Activated T-cell treated with anti-CD3 and anti-CD28 coated beads, Interleukin-2, amount 50 U/mL, for 24 hours (primary cell): Measurements from ENCODE around the gene MPO.
A peak's percentile ranks its signal among the peaks of the same experiment; 100 is the strongest.

Experiments
- DNase-seq: peaks from one replicate; pipeline ENCODE4 v3.0.0-alpha.2; 2020
- H3K27ac Mint-ChIP-seq: 2 replicates; pipeline ENCODE4 v1.8.0; 2020; ENCODE audit warnings: mild to moderate bottlenecking, mixed read lengths
- H3K27me3 Mint-ChIP-seq: 2 replicates; pipeline ENCODE4 v1.8.0; 2020; ENCODE audit warnings: mixed read lengths
- H3K36me3 Mint-ChIP-seq: 2 replicates; pipeline ENCODE4 v1.8.0; 2020; ENCODE audit warnings: low read depth, mixed read lengths
- H3K4me1 Mint-ChIP-seq: 2 replicates; pipeline ENCODE4 v1.8.0; 2020; ENCODE audit warnings: low read depth, mixed read lengths
- H3K4me3 Mint-ChIP-seq: 2 replicates; pipeline ENCODE4 v1.8.0; 2020; ENCODE audit warnings: mild to moderate bottlenecking, moderate library complexity, mixed read lengths
- H3K9me3 Mint-ChIP-seq: 2 replicates; pipeline ENCODE4 v1.8.0; 2020; ENCODE audit warnings: mixed read lengths

Gene MPO

DNA sequence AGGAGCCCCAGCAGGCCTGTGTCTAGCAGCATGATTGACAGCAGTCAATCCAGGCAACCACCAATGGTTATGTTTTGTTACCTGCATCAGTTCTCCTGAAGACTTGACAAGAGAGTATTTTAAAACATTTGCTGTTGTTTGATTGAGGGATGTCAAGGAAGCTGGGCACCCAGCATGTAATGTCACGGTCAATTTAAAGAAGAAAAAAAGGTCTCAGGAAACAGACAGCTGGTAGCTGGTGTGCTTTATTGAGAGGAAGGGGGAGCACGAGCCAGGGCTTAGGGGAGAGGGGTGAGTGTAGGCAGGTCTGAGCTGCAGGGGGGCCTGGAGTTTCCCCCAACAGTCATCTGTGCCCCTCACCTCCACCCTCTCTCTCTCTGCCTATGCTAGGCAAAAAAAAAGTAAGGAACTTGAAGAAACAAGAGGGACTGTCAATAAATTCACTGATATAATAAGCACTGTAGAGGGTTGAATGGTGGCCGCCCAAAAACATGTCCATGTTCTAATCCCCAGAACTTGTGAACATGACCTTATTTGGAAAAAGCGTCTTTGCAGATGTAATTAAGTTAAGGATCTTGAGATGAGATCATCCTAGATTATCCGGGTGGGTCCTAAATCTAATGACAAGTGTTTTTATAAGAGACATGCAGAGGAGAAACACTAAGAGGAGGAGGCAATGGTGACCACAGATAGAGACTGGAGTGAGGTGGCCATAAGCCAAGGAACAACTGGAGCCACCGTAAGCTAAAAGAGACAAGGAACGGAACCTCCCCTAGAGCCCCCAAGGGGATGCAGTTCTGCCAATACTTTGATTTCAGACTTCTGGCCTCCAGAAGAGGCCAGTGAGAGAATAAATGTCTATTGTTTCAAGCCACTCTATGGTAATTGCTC lies 33.3 kb upstream of the MPO start:
- no peak for DNase-seq
- Mint-ChIP-seq H3K36me3 (peaks cover 47% of the 10 kb centered on the region), H3K4me3 (no peak overlapping the region), H3K4me1 (peaks cover 20% of the 10 kb centered on the region), H3K27ac (peak overlapping the region; percentile 75), H3K27me3 (no peaks in the 10 kb centered on the region), H3K9me3 (no peaks in the 10 kb centered on the region)

DNA sequence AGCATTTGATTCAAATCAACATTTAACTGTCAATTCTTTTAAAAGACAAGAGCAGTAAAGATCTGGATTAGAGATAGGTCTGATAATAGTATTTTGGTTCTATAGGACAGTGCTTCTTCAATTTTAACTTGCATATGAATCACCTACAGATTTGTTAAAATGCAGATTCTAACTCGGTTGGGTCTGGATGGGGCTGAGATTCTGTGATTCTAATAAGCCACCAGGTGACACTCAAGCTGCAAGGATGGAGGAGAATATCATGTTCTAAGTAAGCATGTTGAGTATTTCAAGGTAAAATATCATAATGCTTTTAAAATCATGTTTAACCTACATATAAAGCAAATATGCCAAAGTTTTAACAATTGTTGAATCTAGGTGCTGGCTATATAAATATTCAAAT lies 32.1 kb upstream of the MPO start:
- Mint-ChIP-seq H3K27ac (peak overlapping the region; percentile 35), H3K36me3 (peaks cover 45% of the 10 kb centered on the region), H3K9me3 (no peaks in the 10 kb centered on the region), H3K4me1 (peaks cover 8% of the 10 kb centered on the region), H3K27me3 (no peaks in the 10 kb centered on the region), H3K4me3 (no peak overlapping the region)
- no peak for DNase-seq

DNA sequence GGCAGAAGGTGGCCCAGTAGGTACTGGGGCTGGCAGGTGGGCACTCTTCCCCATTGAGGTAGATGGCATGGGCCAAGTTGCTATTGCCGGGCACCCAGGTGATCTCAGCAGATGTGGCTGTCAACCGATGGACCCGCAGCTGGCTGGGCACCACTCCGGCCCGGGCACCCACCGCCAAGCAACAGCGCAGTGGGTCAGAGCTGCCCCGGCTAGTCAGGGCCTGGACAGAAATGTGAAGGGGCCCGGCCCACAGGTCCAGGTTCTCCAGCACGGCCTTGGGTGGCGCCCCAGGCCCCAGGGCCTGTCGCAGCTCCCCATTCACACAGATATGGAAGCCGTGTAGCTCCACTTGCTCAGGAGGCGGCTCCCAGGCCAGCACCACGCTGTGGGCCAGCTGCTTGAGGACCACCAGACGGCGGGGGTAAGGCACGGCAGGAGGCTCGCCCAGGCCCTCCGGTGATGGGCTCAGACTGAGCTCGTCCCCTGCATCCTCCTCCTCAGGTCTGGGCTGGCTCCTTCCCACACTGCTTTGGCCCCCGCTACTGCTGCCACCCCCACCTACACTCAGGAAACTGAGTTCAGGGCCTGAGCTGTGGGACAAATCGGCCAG lies 31.4 kb upstream of the MPO start:
- peaks cover 48% of the 10 kb centered on the region for H3K36me3 Mint-ChIP-seq
- H3K27ac Mint-ChIP-seq: peak overlapping the region; percentile 35
- peak; percentile 30 for DNase-seq
- H3K4me3 Mint-ChIP-seq: no peak overlapping the region
- no peaks in the 10 kb centered on the region for H3K27me3 Mint-ChIP-seq
- H3K4me1 Mint-ChIP-seq: peaks cover 1% of the 10 kb centered on the region
- H3K9me3 Mint-ChIP-seq: no peaks in the 10 kb centered on the region

DNA sequence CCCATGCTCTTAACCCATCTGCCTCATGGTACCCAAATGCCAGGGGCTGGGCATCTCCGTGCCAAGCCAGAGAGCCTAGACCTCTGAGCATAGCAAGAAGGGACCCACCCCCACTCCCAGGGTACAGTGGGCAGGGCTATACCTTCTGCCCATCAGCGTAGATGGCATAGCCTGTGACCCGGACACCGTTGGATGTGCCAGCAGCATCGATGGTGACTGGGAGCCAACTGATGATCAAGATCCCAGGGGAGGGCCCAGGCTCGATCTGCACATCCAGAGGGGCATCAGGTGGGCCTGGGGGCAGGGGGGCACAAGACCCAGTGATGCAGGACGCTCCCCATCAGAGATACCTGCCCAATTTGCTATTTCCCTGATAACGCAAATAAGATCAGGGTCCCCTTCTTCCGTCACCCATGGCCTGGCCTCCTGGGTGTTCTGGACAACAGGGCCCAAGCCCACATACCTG lies 30.7 kb upstream of the MPO start:
- Mint-ChIP-seq H3K36me3 (peaks cover 48% of the 10 kb centered on the region), H3K27me3 (no peaks in the 10 kb centered on the region), H3K4me3 (no peak overlapping the region), H3K27ac (no peak overlapping the region), H3K4me1 (no peaks in the 10 kb centered on the region), H3K9me3 (no peaks in the 10 kb centered on the region)
- no peak for DNase-seq

DNA sequence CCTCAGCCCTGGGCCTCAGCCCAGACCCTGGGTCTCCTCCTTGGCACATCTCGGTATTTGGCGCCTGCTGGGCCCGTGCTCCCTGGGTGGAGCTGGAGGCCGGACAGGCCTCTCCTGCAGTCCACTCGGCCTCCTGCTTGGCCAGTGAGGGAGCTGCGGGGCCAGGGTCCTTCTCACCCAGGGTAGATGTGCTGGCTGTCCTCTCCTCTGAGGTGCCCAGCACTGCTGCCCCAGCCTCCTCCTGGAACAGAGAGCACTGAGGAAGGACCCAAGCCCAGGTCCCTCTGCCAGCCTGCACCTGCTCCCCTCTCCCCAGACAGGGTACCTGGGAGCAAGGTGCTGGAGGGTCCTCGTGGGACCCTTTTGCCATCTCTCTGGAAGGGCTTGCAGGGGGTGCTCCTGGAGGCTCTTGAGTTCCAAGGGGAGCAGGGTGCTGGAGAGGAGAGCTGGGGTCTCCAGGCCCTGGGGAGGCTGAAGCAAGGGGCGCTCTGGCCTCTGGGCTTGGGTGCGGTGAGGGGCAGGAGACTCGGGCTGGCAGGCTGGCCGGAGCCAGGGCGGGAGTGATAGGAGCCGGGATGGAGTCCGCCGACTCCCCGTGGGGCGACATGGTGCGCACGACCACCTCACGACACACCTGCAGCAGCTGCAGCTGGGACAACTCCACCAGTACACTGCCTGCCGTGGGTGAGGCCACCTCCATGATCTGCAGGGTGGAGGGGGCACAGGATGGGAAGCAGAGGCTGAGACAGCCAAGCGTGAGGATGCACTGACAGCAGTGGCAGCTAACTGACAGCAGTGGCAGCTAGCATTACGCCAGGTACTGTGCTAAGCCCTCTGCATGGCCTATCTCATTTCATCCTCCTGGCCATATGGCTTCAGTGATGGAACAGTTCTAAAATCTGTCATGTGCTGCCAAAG lies 30.0 kb upstream of the MPO start:
- Mint-ChIP-seq H3K27me3 (no peaks in the 10 kb centered on the region), H3K36me3 (peaks cover 51% of the 10 kb centered on the region), H3K4me1 (no peaks in the 10 kb centered on the region), H3K4me3 (no peak overlapping the region), H3K9me3 (no peaks in the 10 kb centered on the region), H3K27ac (no peak overlapping the region)
- peak; percentile 28 for DNase-seq

DNA sequence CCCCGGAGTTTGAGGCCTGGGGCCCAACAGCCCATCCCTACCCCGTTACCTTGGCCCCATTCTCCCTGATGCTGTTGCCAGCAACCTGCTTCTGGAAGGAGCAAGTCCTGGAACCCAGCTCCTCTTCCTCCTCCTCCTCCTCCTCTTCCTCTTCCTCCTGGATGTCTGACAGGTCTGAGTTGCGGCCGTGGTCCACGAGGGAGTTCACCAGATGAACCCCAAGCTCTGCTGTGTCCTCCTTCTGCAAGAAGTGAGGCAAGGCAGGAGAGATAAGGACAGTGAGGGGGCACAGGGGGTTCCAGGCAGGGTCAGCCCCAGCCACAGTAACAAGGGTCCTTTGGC lies 29.2 kb upstream of the MPO start:
- H3K36me3 Mint-ChIP-seq: peaks cover 44% of the 10 kb centered on the region
- H3K9me3 Mint-ChIP-seq: no peaks in the 10 kb centered on the region
- no peak overlapping the region for H3K4me3 Mint-ChIP-seq
- H3K27me3 Mint-ChIP-seq: no peaks in the 10 kb centered on the region
- no peaks in the 10 kb centered on the region for H3K4me1 Mint-ChIP-seq
- DNase-seq: no peak
- H3K27ac Mint-ChIP-seq: peak overlapping the region; percentile 50

DNA sequence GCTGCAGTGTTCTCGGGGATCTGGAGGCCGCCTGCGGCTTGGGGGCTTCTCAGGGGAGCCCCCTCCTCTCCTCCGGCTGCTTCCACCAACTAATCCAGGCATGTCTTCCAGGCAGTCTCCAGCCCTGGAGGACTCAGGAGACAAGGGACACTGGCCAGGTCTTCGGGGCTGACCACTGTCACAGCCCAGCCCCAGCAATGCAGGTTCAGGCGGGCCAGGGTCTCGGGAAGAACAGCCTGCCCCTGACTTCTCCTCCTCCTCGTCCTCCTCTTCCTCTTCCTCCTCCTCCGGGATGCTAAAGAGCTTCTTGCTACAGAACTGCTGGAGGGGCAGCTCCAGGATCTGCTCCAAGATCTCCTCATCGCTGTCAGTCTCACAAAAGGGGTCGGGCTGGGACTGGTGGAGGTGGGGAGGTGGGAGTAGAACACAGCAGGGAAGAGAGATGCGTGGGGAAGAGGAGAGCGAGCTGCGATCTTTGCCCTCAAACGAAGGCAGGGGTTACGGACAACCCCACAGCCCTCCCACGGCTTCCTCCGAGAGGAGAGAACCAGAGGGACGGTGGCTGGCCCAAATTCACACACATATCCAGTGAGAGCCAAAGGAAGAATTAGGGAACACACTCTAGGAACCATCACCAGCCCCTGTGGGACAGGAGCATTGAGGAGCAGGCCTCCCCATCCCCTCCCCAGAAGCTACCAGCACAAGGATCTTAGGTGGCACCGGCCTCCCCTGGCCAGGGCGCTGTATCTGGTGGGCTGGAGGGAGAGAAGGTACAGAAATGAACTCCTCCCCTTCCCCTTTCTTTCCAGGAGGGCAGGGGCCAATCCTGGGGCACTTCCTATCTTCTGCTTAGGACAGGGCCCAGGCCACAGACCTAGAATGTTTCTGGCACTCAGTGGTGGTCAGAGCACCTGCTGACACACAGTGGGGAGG lies 28.5 kb upstream of the MPO start:
- H3K27me3 Mint-ChIP-seq: no peaks in the 10 kb centered on the region
- H3K4me3 Mint-ChIP-seq: no peak overlapping the region
- peaks cover 39% of the 10 kb centered on the region for H3K36me3 Mint-ChIP-seq
- peak; percentile 25 for DNase-seq
- H3K27ac Mint-ChIP-seq: no peak overlapping the region
- no peaks in the 10 kb centered on the region for H3K9me3 Mint-ChIP-seq
- peaks cover under 1% of the 10 kb centered on the region for H3K4me1 Mint-ChIP-seq

DNA sequence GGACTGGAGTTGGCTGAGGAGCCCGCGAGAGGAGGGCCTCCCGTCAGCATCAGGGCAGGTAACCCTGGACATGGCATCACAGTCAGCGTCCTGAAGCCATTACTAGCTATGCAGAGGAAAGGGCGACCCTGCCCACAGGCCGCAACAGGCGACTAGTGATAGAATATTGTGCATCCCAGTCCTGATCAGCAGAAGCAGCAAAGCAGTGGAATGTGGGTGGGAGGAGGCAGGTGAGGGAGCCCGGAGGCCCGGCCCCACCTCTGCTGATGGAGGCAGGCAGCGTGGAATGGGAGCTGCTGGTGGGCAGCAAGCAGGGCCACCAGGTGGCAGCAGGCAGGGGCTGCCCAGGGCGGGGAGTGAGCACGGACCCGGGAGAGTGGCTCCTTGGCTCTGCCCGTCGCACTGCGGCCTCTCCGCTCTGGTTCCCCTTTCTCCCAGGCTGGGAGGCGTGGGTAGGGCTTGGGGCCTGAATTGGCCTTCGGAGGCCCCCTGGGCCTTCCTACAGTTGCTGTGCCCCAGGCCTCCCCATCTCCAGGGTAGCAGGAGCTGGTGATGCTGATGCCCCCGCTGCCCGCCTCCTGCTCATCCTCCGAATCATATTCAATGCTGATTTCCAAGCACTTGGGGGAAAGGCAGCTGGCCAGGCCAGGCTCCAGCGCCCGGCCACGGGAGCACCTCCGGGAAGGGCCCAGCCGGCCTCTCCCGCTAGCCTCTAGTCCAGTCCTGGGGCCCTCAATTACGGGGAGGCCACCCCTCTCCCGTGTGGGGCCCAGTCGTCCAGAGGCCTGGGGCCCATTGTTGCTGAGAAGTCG lies 27.6 kb upstream of the MPO start:
- Mint-ChIP-seq H3K36me3 (peaks cover 37% of the 10 kb centered on the region), H3K4me1 (peaks cover 3% of the 10 kb centered on the region), H3K27ac (no peak overlapping the region), H3K9me3 (no peaks in the 10 kb centered on the region), H3K4me3 (no peak overlapping the region), H3K27me3 (no peaks in the 10 kb centered on the region)
- peak; percentile 30 for DNase-seq

DNA sequence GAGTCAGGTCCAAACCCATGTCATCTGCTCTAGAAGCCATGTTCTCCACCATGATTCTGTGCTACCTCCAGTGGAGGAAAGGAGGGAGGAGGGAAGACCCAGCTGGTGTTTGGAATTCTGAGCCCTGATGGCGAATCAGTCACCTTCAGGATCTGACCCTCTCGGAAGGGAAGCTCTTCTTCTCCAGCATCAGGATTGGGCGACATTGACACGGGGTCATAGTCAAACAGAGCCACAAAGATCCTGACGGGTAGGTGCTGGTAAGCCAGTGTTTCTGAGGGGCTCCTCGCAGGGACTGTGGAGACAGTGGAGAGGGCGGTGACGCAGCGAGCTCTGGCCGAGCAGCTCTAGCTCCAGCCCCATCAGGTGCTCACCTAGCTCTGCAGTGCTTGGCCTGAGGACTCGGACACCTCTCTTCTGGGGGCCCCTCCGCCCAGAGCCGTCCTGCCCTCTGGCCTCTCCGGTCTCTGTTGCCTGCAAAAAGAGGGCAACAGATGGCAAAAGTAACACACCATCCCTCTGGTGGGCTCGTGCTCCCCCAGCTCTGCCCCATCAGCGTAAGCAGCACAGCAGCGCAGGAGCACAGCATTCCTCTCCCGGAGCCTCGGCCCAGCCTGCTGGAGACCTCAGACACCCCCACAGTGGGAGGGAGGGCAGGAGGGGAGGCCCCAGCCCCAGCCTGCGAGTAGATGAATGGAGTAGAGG lies 26.9 kb upstream of the MPO start:
- Mint-ChIP-seq H3K4me1 (peaks cover 3% of the 10 kb centered on the region), H3K27me3 (no peaks in the 10 kb centered on the region), H3K36me3 (peaks cover 36% of the 10 kb centered on the region), H3K4me3 (no peak overlapping the region), H3K9me3 (no peaks in the 10 kb centered on the region), H3K27ac (no peak overlapping the region)
- DNase-seq: peak; percentile 28

DNA sequence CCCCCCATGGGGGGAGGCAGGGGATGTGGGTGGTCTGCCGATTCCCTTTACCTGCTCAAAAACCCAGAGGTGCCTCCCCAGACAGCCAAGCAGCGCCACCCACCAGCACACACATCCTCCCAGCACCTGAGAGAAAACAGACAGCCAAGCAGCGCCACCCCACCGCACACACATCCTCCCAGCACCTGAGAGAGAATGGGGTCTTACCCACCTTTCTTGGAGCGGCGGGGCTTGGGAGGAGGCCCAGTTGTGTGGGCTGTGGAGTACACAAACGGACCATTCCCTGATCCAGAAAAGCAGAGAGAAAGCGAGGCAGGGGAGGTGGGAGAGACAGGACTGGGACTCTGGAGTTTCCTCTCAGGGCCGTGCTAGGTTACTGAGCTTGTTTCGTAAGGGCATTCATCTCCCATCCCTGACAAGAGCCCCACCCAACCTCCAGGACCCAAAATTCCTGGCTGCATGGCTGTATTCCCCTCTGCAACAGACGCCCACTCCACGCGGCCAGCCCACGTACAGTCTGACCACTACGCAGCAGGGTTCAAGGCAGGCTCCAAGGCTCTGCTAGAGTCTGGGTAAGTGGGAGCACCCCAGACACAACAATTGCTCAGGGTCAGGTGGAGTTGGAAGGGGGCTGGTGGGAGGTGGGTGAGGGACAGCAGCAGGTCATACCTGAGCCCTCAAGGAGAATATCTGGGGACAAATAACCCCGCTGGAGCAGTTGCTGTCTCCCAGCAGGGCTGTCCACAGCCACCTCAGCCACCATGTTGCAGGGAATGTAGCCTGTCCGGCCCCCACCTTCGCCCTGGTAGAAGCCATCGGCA lies 25.6 kb upstream of the MPO start:
- no peaks in the 10 kb centered on the region for H3K9me3 Mint-ChIP-seq
- H3K27ac Mint-ChIP-seq: no peak overlapping the region
- H3K36me3 Mint-ChIP-seq: peaks cover 41% of the 10 kb centered on the region
- peak; percentile 28 for DNase-seq
- peaks cover 3% of the 10 kb centered on the region for H3K4me1 Mint-ChIP-seq
- no peaks in the 10 kb centered on the region for H3K27me3 Mint-ChIP-seq
- no peak overlapping the region for H3K4me3 Mint-ChIP-seq

DNA sequence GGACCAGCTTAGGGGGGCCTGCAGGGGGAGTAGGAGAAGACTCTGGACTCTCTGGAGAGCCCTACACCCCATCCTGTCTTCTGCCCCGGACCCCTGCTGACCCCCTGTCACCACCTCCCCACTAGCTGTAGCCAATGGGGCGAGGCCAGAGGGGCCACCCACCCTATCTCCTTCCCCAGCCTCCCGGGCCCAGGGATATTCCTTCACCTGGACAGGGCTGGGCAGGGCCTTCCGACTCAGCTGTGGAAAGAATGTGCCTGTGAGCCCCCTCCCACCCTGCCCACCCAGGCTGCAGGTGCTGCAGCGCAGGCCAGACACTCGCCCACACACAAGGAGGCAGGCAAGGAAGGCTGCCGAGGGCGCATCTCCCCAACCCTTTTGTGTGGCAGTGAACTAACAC lies 24.9 kb upstream of the MPO start:
- no peaks in the 10 kb centered on the region for H3K27me3 Mint-ChIP-seq
- no peak overlapping the region for H3K27ac Mint-ChIP-seq
- H3K4me3 Mint-ChIP-seq: no peak overlapping the region
- H3K4me1 Mint-ChIP-seq: peaks cover 3% of the 10 kb centered on the region
- no peak for DNase-seq
- H3K9me3 Mint-ChIP-seq: no peaks in the 10 kb centered on the region
- peaks cover 43% of the 10 kb centered on the region for H3K36me3 Mint-ChIP-seq
